Measurements from ENCODE around the gene DTNB.

DTNB gene

GRCh38 chr2:25362049-25362433 lies 311.3 kb downstream of the DTNB start:
- DNase-seq, result peak; percentile 96

- no peak for DNase-seq
Measured at GRCh38 chr2:25361261-25362048, 311.9 kb downstream of the DTNB start.

- DNase-seq, result no peak
Measured at GRCh38 chr2:25358836-25359235, 314.5 kb downstream of the DTNB start.

GRCh38 chr2:25358249-25358815 lies 315.0 kb downstream of the DTNB start:
- DNase-seq, result no peak

DNA sequence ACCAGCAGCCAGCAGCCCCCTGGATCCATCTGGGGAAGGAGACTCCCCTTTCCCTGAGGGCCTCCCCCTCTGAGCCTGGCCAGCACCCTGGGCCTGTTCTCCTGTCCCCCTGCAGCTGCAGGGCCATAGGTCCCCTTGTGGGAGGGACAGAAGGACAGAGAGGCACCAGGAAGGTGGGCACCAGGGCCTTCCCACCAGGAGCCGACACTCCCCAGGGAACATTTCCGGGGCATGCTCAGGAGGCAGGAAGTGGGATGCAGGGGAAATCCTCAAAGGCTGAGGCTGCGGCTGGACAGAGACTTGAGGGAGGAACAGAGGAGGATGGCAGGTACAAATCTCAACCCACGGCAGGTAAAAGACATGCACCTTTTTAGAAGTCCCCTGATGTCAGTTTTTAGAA lies 317.3 kb downstream of the DTNB start:
- no peak for DNase-seq

- no peak for DNase-seq
Measured at GRCh38 chr2:25355270-25355669, 318.1 kb downstream of the DTNB start.

DNA sequence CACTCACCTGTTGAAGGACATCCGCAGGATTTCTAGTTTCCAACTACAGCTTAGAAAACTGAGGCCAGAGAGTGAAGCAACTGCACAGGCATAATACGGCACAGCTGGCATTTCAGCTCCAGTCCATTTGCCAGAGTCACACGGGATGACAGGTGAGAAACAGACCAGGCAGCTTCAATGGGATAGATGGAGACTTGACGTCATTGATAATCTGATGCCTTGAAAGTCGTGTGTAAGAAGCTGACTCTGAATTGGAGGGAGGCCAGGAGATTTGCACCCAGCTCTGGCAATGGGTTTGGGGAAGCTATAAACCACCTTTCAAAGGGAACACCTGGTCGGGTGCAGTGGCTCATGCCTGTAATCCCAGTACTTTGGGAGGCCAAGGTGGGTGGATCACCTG lies 319.3 kb downstream of the DTNB start:
- no peak for DNase-seq

DNA sequence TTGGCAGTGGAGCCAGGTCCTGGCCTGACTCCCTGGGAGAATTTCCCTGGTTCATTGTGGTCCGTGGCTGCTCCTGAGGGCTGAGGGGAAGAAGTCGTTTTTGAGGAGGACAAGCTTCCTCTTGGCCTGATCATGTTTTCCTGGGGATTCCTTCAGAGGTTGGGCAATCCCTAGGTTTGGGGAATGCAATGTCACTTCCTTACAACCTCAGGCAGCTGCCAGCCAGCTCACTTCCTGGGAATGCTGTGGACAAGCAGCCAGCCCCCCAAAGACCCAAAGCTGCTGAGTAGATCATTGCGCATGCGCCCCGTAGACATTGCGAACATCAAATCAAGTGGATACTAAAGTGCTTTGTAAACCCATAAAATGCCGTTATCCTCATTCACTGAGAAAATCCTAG lies 324.0 kb downstream of the DTNB start:
- no peak for DNase-seq

- no peak for DNase-seq
Measured at GRCh38 chr2:25347846-25348245, 325.5 kb downstream of the DTNB start.

GRCh38 chr2:25347205-25347815 lies 326.1 kb downstream of the DTNB start:
- DNase-seq, result no peak

- no peak for DNase-seq
Measured at GRCh38 chr2:25343187-25343825, 330.1 kb downstream of the DTNB start.

DNA sequence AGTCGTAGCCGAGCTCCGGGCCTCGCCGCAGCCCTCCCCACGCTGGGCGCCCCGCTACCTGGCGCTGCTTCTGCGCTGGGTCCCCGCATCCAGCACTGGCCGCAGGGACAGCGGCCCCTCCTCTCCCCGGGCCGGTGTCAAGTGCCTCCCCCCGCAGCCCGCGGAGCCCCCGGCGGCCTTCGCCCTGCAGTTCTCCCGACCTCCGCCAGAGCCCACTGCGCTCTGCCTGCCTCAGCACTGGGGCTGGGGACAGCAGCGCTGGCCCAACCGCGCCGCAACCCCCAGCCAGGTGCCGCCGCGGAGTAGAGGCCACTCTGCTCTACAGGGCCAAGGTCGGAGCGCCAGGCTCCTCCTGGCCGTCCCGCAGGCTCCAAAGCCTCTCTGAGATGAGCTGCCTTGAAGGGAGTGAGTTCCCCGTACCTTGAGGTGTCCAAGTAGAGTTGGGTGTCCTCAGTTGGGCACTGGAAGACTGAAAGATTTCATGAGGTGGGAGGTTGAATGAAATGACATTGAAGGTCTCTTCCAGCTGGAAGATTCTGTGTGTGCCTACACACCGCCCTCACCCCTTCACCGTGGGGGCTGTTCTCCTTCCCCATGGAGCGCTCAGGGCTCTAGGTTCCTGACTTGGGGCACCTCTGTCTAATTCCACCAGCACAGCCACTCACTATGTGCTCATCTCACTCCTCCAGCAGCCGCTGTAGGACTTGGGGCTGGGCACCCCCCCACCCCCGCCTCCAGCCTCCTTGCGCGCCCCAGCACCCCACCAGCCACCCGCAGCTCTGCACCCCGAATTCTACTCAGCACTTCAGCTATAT lies 330.8 kb downstream of the DTNB start:
- peak; percentile 84 for DNase-seq

GRCh38 chr2:25341753-25342371 lies 331.5 kb downstream of the DTNB start, which contains the start of gene DNMT3A:
DNMT3A (minus strand) TSS chr2:25341925; CDS start chr2:25313984, 27,941 bp downstream.
- DNase-seq, result peak; percentile 50

GRCh38 chr2:25341011-25341727 lies 332.2 kb downstream of the DTNB start:
- DNase-seq, result no peak

- no peak for DNase-seq
Measured at GRCh38 chr2:25340181-25340921, 333.0 kb downstream of the DTNB start.

DNA sequence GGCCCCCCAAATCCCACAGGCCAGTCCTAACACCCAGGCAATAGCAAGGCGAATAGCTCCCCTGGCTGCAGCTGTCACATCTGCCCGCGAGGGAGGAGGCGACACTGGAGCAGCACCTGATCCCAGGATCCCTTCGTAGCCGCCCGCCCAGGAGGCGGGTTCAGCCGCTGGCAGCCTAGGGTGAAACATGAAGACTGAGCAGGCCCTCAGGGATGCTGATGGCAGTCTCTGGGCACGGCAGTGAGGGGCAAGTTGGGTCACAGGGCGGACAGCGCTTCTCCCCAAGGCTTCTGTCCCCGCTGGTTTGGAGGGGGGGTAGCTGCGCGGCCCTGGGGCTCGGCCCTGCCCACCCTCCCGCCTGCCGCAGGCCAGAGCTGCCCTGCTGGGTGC lies 333.6 kb downstream of the DTNB start:
- no peak for DNase-seq

DNA sequence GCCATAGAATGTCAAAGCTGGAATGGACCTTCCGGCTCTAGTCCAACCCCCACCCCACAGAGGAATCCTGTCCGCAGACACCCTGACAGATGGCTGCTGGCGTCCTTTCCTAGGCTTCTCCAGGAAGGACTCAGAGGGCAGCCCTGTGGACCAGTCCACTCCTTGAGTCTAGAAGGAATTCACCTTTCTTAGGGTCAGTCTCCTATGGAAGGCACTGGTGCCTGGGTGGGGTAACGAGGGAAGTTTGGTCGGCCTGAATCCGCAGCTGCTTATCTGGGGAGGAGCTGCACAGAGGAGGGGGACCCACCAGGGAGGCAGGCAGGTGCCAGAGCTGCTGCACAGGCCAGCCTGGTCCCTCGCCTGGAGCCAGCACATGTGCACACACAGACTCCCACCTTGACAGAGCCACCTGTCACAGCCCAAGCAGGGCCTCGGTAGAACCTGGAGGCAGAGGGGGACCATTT lies 334.1 kb downstream of the DTNB start:
- DNase-seq, result no peak

DNA sequence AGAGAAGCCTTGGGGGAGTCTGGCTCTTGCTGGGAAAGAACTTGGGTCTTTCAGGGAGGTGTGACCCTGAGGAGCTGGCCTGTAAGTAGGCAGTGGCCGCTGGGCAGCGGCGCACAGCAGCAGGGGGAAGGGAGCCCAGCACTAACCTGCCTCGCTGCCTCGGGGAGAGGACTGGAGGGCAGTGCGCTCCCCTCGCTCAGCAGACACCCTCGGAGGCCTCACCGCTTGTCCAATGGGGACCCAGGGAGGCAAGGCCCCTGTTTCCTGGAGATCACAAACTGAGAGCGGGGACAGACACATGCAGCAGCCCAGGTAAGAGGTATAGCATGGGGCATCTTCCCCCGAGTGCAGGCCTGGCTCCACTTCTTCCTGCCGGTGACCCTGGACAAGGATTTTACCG lies 335.0 kb downstream of the DTNB start:
- DNase-seq, result no peak

DNA sequence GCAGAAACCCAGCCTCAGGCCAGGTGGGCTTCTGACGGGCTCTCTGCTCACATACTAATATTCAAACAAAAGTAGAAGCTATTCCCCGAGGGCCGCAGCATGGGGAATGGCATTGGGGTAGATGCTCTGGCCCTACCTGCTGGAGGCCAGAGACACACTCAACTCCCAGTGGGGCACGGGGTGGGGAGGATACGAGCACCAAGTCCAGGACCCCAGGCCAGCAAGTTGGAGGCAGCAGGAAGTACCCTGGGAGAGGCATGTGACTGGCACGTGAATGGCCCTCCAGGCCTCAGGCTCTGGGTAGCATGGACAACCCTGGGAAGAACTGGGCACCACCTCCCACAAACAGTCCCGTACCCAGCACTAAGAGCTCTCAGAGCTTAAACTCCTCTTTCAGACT lies 335.5 kb downstream of the DTNB start:
- DNase-seq, result no peak

GRCh38 chr2:25337276-25337675 lies 336.1 kb downstream of the DTNB start:
- no peak for DNase-seq

- DNase-seq, result no peak
Measured at GRCh38 chr2:25336383-25336841, 337.0 kb downstream of the DTNB start.
